Measurements from ENCODE around the gene LRRC63.
A peak's percentile ranks its signal among the peaks of the same experiment; 100 is the strongest.

The LRRC63 gene

DNA sequence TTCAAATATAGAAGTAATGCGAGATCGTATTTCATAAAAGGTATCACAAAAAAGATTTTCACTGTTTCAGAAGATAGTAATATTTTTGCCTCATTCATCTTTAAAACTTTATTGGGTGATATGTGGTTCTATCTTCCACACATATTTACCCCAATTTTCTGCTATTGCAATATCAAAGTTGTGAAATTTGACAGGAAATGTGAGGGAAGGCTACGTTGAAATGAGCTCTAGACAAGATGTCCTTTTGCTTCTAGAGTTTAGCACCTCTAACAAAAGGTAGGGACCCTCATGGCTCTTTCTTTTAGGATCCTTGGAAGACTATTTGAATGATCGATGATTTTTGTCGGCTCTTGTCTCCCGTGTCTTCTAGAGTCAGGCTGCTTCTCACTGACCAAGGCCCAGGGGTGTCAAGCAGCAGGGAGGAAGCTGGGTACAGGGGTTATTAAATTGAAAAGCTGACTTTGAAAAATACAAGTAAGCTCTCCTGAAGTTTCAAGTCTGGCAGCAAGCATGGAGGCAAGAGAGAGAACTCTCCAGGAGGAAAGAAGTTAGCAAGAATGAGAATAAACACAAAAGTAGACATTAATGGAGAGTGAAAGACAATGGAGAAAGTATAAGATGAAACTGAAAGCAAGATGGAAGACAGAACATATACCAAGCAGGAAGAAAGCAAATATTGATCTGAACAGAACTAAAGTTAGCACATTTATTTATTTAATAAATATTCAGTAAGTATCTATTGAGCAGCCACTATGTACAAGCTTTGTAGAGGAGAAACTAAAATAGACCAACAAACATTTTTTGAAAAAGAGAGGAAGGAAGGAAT is 101.9 kb downstream of the LRRC63 start:
- no peak for DNase-seq

DNA sequence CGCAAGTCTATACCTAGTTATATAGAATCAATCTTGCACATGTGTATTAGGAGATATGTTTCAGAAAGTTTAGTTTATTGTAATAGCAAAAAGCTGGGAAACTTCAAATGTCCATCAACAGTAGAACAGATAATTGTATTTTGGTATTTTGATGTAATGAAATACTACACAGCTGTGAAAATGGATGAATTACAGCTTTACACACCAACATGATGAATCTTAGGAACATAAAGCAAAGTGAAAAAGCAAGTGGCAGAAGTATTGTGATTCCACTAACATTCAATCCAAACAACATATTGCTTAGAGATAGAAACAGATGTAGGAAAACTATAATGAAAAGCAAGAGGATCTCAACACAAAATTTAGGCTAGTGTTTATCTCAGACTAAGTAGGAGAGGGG is 102.9 kb downstream of the LRRC63 start:
- DNase-seq: no peak

DNA sequence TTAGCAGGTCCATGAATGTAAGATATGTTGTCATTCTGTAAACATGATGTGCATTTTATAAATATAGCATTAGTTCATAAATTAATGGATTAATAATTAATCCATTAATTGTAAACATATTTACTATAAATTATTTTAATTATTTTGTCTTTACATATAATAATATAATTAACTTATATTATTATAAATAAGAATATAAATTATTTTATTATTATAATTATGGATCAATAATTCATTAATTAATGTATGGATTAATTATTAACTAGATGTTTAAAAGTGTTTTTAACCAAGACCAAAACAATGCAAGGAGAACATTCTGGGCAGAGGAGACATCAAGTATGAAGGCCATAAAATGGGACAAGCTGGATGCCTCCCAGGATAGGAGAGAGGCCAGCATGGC is 103.3 kb downstream of the LRRC63 start:
- DNase-seq: no peak

DNA sequence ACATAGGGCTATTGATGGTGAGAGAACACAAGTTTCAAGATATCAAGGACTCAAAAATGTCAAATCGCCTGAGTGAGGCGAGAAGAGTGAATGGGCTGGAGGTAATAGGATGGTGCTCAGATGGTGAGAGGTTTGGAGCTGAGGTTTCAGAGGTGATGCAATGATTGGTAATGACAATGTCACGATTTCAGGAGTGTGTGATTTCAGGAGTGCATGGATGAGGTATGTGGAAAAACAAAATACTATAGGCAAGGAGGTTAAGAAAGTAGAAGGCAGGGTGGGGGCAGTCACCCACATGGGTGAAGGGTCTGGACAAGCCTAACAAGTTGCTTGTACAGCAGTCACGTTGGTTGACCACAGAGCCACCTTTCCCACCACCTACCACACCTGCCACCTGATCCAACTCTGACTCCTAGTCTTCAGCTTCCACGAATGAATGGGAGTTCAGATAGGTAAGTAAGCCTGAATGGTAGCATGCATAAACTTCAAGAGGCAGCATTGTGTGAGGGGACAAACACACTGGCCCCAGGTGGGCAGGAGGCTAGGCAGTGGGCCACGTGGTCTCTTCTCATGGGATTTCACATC is 103.9 kb downstream of the LRRC63 start:
- no peak for DNase-seq

DNA sequence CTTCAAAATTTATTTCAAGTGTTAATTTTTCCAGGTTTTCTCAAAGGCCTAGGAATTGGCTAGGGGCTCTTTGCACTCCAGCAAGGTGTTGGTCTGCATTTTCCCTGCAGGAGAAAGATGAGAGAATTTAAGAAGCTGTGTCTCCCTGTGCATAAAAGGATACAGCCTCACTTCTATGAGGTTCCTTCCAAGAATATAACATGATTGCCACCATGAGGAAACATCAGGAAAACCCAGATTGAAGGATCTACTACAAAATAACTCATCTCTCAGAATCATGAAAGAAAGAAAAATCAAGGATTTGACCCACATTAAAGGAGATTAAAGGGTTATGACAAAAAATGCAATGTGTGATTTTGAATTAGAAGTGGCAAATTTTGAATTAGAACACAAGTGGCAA is 105.4 kb downstream of the LRRC63 start:
- DNase-seq: no peak

DNA sequence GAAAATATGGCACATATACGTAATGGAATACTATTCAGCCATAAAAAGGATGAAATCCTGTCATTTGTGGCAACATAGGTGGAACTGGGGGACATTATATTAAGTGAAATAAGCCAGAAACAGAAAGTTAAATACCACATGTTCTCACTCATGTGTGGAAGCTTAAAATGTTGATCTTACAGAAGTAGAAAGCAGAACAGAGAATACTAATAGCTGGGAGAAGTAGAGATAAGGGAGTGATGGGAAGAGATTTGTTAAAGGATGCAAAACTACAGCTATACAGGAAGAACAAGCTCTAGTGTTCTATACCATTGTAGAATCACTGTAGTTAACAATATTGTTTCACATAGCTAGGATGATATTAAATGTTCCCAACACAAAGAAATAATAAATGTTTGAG is 107.3 kb downstream of the LRRC63 start:
- no peak for DNase-seq

- DNase-seq: no peak
Observed at GRCh38 chr13:46320406-46320805, 108.7 kb downstream of the LRRC63 start.

GRCh38 chr13:46320821-46321220 is 109.1 kb downstream of the LRRC63 start:
- DNase-seq: no peak

- DNase-seq: peak; percentile 21
Observed at GRCh38 chr13:46321494-46322225, 109.9 kb downstream of the LRRC63 start.

GRCh38 chr13:46324976-46325375 is 113.2 kb downstream of the LRRC63 start:
- DNase-seq: no peak
